Measurements from ENCODE around the gene MGLL.

MGLL gene

GRCh38 chr3:127674101-127674721 lies 148.1 kb downstream of the MGLL start:
- H3K9ac ChIP-seq: peak overlapping the region in 6 of 11 experiments; percentile 87 to 99 (median 92); a peak in 4 of 22 replicates
- peaks cover 0 to 42% (median 0%) of the 10 kb centered on the region in 11 experiments; a peak in 8 of 22 replicates for H3K36me3 ChIP-seq
- no peak for TF ChIP-seq Cebpa-rat (IDR thresholded peaks at IDR 0.05)
- peaks cover 19 to 53% (median 43%) of the 10 kb centered on the region in 10 experiments for H3K4me1 ChIP-seq
- H3K9me3 ChIP-seq (replicated peaks in 1 of 11): no peaks in the 10 kb centered on the region
- no peaks in the 10 kb centered on the region for H3K27me3 ChIP-seq
- 0 out of 22 replicates have a peak overlapping the region, but pooled peaks of 1 of the 11 experiments have one; percentile 21 for H3K27ac ChIP-seq
- peak overlapping the region in 5 of 10 experiments; percentile 88 to 97 (median 95); a peak in 6 of 20 replicates for H3K4me3 ChIP-seq
- peaks cover 0 to 18% (median 6%) of the 10 kb centered on the region in 11 experiments; a peak in 7 of 22 replicates for H4K20me1 ChIP-seq
- peak overlapping the region; percentile 82 to 99 (median 94); a peak in 21 of 22 replicates for H3K4me2 ChIP-seq

- Histone ChIP-seq H3K36me3 (peaks cover 0 to 34% (median 0%) of the 10 kb centered on the region in 11 experiments; a peak in 8 of 22 replicates), H3K9ac (peak overlapping the region; percentile 83 to 99 (median 97)), H3K4me1 (peaks cover 19 to 48% (median 41%) of the 10 kb centered on the region in 10 experiments), H3K9me3 (replicated peaks in 1 of 11) (no peaks in the 10 kb centered on the region), H3K4me3 (peak overlapping the region; percentile 88 to 97 (median 94)), H3K27ac (peak overlapping the region; percentile 50 to 99 (median 81)), H3K4me2 (peak overlapping the region; percentile 82 to 99 (median 94)), H3K27me3 (no peaks in the 10 kb centered on the region), H4K20me1 (peaks cover 0 to 16% (median 6%) of the 10 kb centered on the region in 11 experiments; a peak in 7 of 22 replicates)
- TF ChIP-seq Cebpa-rat (IDR thresholded peaks at IDR 0.05): no peak
These were observed 148.9 kb downstream of the MGLL start for GRCh38 chr3:127673191-127674100.

GRCh38 chr3:127672429-127673190 lies 149.7 kb downstream of the MGLL start, which contains the start of gene ABTB1:
Gene ABTB1, plus strand, starts transcription at chr3:127672952. Its CDS starts 74 bp downstream, at chr3:127673026.
- Histone ChIP-seq H3K9ac (peak within 1 kb of the TSS; percentile 95 to 99 (median 97)), H3K36me3 (peaks cover 0 to 26% (median 0%) of the 10 kb centered on the region in 11 experiments; a peak in 8 of 22 replicates), H3K4me2 (peak within 1 kb of the TSS; percentile 96 to 99 (median 99)), H3K9me3 (replicated peaks in 1 of 11) (no peaks in the 10 kb centered on the region), H3K4me1 (peaks cover 19 to 45% (median 39%) of the 10 kb centered on the region in 10 experiments), H4K20me1 (peaks cover 0 to 16% (median 6%) of the 10 kb centered on the region in 11 experiments; a peak in 6 of 22 replicates), H3K27ac (peak within 1 kb of the TSS; percentile 94 to 99 (median 98)), H3K4me3 (peak within 1 kb of the TSS; percentile 88 to 97 (median 94)), H3K27me3 (no peaks in the 10 kb centered on the region)
- TF ChIP-seq Cebpa-rat (IDR thresholded peaks at IDR 0.05): no peak

- H3K9ac ChIP-seq: peak overlapping the region; percentile 95 to 99 (median 97)
- H3K9me3 ChIP-seq (replicated peaks in 1 of 11): no peaks in the 10 kb centered on the region
- H3K4me3 ChIP-seq: peak overlapping the region; percentile 88 to 97 (median 94)
- peaks cover 0 to 16% (median 6%) of the 10 kb centered on the region in 11 experiments; a peak in 6 of 22 replicates for H4K20me1 ChIP-seq
- peak overlapping the region; percentile 96 to 99 (median 98) for H3K4me2 ChIP-seq
- no peaks in the 10 kb centered on the region for H3K27me3 ChIP-seq
- H3K36me3 ChIP-seq: peaks cover 0 to 19% (median 0%) of the 10 kb centered on the region in 11 experiments; a peak in 6 of 22 replicates
- H3K27ac ChIP-seq: peak overlapping the region; percentile 94 to 99 (median 98)
- no peak for TF ChIP-seq Cebpa-rat (IDR thresholded peaks at IDR 0.05)
- peaks cover 19 to 37% (median 31%) of the 10 kb centered on the region in 10 experiments for H3K4me1 ChIP-seq
These were observed 150.5 kb downstream of the MGLL start for GRCh38 chr3:127671523-127672428.

- Histone ChIP-seq H3K4me3 (no peak overlapping the region; a peak in 1 of 20 replicates), H3K27me3 (no peaks in the 10 kb centered on the region), H4K20me1 (peaks cover 0 to 15% (median 6%) of the 10 kb centered on the region in 11 experiments; a peak in 6 of 22 replicates), H3K4me2 (peak overlapping the region; percentile 96 to 99 (median 98)), H3K4me1 (peaks cover 19 to 29% (median 23%) of the 10 kb centered on the region in 10 experiments), H3K9ac (peak overlapping the region in 4 of 11 experiments; percentile 95 to 99 (median 98); a peak in 5 of 22 replicates), H3K36me3 (peaks cover 0 to 10% (median 0%) of the 10 kb centered on the region in 11 experiments; a peak in 2 of 22 replicates), H3K27ac (no peak overlapping the region), H3K9me3 (replicated peaks in 1 of 11) (no peaks in the 10 kb centered on the region)
- no peak for TF ChIP-seq Cebpa-rat (IDR thresholded peaks at IDR 0.05)
These were observed 151.4 kb downstream of the MGLL start for GRCh38 chr3:127670761-127671522.

GRCh38 chr3:127670229-127670559 lies 152.1 kb downstream of the MGLL start:
- H3K9me3 ChIP-seq (replicated peaks in 1 of 11): no peaks in the 10 kb centered on the region
- H3K4me3 ChIP-seq: no peak overlapping the region
- H3K4me1 ChIP-seq: peaks cover 19 to 23% (median 21%) of the 10 kb centered on the region in 10 experiments
- no peak overlapping the region for H3K4me2 ChIP-seq
- H4K20me1 ChIP-seq: peaks cover 0 to 9% (median 6%) of the 10 kb centered on the region in 11 experiments; a peak in 6 of 22 replicates
- H3K9ac ChIP-seq: no peak overlapping the region
- no peak overlapping the region for H3K27ac ChIP-seq
- peaks cover 0 to 4% (median 0%) of the 10 kb centered on the region in 11 experiments; a peak in 2 of 22 replicates for H3K36me3 ChIP-seq
- TF ChIP-seq Cebpa-rat (IDR thresholded peaks at IDR 0.05): no peak
- H3K27me3 ChIP-seq: no peaks in the 10 kb centered on the region
